ENCODE measurements around the gene SCART1.
"Not testable (repeated sequence)": the region's sequence is repeated elsewhere in the genome, so short reads cannot be mapped to it uniquely, and the experiment has no call there.

Gene SCART1

GRCh38 chr10:133471300-133472109, 17.8 kb downstream of the SCART1 start:
- DNase-seq (ENCODE audit: low read depth in 1 of 2, low spot score in 1 of 2), result no peak

- no peak for DNase-seq (ENCODE audit: low read depth in 1 of 2, low spot score in 1 of 2)
Measured at GRCh38 chr10:133473270-133473669, 19.5 kb downstream of the SCART1 start.

DNA sequence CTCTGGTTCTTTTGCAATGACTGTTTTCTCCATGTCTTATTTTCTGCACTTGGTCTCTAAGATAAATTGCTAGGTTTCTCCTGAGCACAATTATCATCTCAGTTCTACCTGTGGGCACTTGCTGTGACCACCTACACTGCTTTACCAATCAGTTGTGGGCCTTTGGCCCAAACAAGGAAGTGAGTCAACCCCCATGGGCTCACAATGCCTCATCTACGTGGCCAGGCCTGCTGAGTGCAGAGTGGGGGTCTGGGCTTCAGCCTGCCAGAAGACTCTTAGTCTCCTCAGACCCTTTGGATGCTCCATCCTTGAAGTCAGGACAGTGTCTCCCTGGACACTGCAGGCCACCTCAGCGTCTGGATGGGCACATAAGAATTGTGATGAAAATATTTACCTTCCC, 20.3 kb downstream of the SCART1 start:
- DNase-seq (ENCODE audit: low read depth in 1 of 2, low spot score in 1 of 2), result no peak

DNA sequence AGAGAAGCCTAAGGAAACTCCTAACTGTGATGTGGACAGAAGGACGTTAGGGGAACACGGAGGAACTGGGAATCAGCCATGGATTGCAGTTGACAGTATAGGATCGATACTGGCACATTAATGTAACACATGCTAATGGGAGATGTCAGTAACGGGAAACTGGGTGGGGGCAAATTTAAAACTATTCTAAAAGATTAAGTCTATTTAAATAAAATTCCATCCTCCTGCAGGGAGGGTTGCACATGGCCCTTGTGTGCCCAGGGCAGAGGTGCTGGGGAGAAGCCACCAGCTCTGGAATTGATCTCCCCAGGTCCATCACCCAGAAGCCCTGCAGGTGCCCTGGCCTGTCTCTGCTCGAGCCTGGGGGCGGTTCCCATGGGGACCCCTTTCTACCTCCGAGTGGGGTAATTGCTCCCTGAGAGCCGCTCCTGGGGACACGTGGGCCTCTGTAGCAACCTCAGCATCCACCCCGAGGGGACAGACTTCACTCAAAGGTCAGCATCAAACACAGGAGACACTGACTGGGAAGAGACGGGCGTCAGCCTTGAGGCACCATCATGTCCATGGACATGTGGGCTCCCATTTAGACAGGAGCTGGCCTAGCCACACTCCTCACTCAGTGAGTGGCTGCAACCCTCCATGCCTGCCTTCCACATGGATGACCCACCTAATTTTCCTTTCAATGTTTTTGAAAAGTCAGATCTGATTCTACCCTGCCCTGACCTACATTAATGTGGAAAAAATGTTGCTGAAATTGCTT, 21.1 kb downstream of the SCART1 start:
- DNase-seq (ENCODE audit: low read depth in 1 of 2, low spot score in 1 of 2), result no peak

GRCh38 chr10:133475425-133475734, 21.6 kb downstream of the SCART1 start:
- DNase-seq (ENCODE audit: low read depth in 1 of 2, low spot score in 1 of 2), result no peak

DNA sequence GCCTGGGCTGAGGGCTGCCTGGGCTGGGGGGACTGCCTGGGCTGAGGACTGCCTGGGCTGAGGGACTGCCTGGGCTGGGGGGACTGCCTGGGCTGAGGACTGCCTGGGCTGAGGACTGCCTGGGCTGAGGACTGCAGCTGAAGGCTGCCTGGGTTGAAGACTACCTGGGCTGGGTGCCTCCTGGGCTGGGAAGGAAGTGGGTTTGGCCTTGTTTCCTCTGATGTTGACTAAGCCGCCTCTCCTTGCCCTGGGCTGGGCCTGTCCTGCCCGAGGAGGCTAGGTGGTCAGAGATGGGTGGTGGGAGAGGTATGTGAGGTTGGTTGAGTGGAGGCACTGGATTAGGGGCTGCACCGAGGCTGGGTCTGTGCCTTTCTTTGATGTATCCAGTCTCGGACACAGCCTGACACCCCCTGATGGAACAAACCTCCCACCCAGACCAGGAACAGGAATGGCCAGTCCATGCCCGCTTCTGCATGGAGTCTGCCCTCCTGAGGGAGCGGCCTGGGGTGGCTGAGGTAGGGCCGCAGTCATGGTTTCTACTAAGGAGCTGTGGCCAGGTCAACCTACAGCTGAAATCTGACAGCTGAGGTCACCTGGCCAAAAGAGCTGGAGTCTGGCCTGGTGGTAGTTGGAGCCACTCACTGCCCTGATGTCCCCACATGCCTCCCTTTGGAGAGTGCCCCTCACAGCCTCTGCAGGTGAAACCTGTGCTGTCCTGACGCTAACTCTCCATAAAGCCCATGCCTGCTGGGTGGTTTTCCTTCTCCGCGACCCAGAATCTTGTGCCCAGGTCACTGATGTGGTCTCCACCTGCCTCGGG, 22.3 kb downstream of the SCART1 start:
- DNase-seq (ENCODE audit: low read depth in 1 of 2, low spot score in 1 of 2), result no peak

- DNase-seq (ENCODE audit: low read depth in 1 of 2, low spot score in 1 of 2), result no peak
Measured at GRCh38 chr10:133476641-133476990, 22.9 kb downstream of the SCART1 start.

- DNase-seq (ENCODE audit: low read depth in 1 of 2, low spot score in 1 of 2), result no peak
Measured at GRCh38 chr10:133481086-133481643, 27.4 kb downstream of the SCART1 start.

DNA sequence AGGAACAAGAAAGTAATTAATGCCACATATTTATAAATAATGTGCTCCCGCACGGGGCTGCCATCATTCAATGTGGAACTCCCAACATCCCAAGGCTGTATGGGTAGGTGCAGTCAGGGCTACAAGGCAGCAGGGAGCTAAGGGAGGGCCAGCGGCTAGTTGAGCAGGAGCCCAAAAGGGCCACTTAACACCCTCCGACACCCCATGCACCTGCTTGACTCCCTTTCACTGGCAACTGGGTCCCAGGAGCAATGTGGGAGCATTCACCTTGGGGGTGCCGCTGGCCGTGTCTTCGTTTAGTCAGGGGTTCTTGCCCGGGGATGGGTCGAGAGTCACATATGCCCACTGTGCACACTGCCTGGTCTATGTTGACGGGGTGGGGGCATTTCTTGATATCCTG, 27.9 kb downstream of the SCART1 start:
- no peak for DNase-seq (ENCODE audit: low read depth in 1 of 2, low spot score in 1 of 2)

DNA sequence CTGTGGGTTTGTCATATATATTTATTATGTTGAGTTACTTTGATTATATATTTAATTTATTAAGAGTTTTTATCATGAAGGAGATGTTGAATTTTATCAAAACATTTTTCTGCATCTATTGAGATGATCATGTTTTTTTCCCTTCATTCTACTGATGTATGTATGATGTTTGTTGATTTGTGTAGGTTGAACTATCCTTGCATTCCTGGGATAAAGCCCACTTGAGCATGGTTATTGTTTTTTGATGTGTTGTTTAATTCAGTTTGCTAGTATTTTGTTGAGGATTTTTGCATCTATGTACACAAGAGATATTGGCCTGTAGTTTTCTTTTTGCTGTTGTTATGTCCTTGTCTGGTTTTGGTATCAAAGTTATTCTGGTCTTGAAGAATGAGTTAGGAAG, 31.1 kb downstream of the SCART1 start:
- DNase-seq (ENCODE audit: low read depth in 1 of 2, low spot score in 1 of 2), result no peak

- no peak for DNase-seq (ENCODE audit: low read depth in 1 of 2, low spot score in 1 of 2)
Measured at GRCh38 chr10:133487085-133487484, 33.3 kb downstream of the SCART1 start.

GRCh38 chr10:133488354-133488753, 34.6 kb downstream of the SCART1 start:
- no peak for DNase-seq (ENCODE audit: low read depth in 1 of 2, low spot score in 1 of 2)

DNA sequence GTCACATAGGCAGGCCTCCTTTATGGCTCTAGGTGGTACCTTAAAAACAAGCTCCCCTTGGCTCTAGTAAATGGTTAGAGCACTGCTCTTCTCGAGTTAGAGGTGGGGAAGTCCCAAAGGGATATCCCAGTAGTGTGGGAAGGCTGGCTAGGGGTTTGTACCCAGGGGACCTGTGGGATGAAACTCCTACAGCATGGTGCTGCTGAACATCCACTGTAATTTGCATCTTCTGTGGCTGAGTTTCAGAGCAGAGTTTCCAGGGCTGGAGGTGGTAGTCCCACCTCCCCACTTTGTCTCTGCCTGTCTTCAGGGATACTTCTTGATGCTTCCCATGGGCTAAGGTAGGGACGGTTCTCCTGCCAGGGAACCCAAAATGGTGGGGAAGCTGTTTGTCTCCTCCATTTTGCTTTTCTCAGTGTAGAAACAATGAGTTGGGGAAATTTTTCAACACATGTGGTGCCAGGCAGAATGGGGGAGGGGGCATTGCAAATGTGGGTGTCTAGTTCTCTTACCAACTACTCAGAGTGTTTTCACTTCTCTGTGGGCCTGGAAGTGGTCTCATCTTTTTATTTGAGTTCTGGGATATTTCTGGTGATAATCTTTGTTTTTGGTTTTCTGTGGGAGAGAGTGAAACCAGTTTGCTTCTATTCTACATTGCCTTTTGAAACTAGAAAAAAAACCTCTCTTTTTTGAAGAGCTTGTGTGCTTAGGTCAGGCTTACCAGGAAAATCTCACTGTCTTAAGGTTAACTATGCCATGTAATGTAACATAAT, 36.3 kb downstream of the SCART1 start:
- no peak for DNase-seq (ENCODE audit: low read depth in 1 of 2, low spot score in 1 of 2)

DNA sequence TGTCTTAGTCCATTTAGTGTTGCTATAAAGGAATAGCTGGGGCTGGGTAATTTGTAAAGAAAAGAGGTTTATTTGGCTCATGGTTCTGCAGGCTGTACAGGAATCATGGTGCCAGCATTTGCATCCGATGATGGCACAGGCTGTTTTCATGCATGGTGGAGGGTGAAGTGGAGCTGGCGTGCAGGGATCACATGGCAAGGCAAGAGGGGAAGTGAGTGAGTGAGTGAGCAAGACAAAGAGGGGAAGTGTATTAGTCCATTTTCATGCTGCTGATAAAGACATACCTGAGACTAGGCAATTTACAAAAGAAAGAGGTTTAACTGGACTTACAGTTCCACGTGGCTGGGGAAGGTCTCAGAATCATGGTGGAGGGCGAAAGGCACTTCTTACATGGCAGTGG, 39.8 kb downstream of the SCART1 start:
- DNase-seq (ENCODE audit: low read depth in 1 of 2, low spot score in 1 of 2), result not testable (repeated sequence)

DNA sequence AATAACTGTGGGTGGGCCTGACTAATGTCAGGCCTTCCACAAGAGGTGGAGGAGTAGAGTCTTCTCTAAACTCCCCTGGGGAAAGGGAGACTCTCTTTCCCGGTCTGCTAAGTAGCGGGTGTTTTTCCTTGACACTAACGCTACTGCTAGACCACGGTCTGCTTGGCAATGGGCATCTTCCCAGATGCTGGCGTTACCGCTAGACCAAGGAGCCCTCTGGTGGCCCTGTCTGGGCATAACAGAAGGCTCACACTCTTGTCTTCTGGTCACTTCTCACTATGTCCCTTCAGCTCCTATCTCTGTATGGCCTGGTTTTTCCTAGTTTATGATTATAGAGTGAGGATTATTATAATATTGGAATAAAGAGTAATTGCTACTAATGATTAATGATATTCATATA, 43.6 kb downstream of the SCART1 start:
- not testable (repeated sequence) for DNase-seq (ENCODE audit: low read depth in 1 of 2, low spot score in 1 of 2)

- not testable (repeated sequence) for DNase-seq (ENCODE audit: low read depth in 1 of 2, low spot score in 1 of 2)
Measured at GRCh38 chr10:133499176-133499575, 45.4 kb downstream of the SCART1 start.

GRCh38 chr10:133500897-133501296, 47.2 kb downstream of the SCART1 start:
- not testable (repeated sequence) for DNase-seq (ENCODE audit: low read depth in 1 of 2, low spot score in 1 of 2)

DNA sequence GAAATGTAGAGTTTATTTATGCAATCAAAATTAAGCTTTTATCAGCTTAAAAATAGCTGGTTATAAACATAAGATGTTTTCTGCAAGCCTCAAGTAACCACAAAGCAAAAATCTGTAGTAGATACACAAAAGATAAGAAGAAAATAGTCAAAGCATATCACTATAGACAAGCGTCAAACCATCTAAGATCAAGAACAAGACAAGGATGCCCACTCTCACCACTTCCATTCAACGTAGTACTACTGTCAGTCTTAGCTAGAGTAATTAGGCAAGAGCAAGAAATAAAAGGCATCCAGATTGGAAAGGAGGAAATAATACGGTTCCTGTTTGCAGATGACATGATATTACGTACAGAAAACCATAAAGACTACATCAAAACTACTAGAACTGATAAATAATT, 56.0 kb downstream of the SCART1 start:
- no peak for DNase-seq (ENCODE audit: low read depth in 1 of 2, low spot score in 1 of 2)

GRCh38 chr10:133511408-133511807, 57.7 kb downstream of the SCART1 start:
- DNase-seq (ENCODE audit: low read depth in 1 of 2, low spot score in 1 of 2), result no peak

GRCh38 chr10:133511907-133512528, 58.3 kb downstream of the SCART1 start:
- no peak for DNase-seq (ENCODE audit: low read depth in 1 of 2, low spot score in 1 of 2)
